Neural cell (in vitro differentiated cells): ENCODE measurements around the gene MINDY4.

Experiments
- EP300 ChIP-seq: fragments of 450-650 bp; conservative IDR thresholded peaks from 2 replicates; pipeline ENCODE4 v1.6.1; 2014; ENCODE audit warnings: antibody characterized with exemption, mild to moderate bottlenecking, moderate library complexity; ENCODE audit not compliant: poor library complexity, severe bottlenecking
- EZH2 ChIP-seq: fragments of 200-600, 300-800 bp; shearing (Covaris generic), sonication (generic); IDR thresholded peaks from 2 replicates; pipeline ENCODE4 v1.6.1; 2014; ENCODE audit warnings: antibody characterized with exemption, low read length, borderline replicate concordance, mild to moderate bottlenecking; ENCODE audit not compliant: insufficient read depth, poor library complexity, severe bottlenecking
- MXI1 ChIP-seq: fragments of 450-650 bp; conservative IDR thresholded peaks from 2 replicates; pipeline ENCODE4 v1.6.1; 2014; ENCODE audit warnings: antibody characterized with exemption, mild to moderate bottlenecking; ENCODE audit not compliant: poor library complexity, severe bottlenecking
- POLR2AphosphoS5 ChIP-seq: IDR thresholded peaks from 2 replicates; pipeline ENCODE4 v1.6.1; 2012
- RAD21 ChIP-seq: fragments of 450-650 bp; conservative IDR thresholded peaks from 2 replicates; pipeline ENCODE4 v1.6.1; 2014; ENCODE audit warnings: antibody characterized with exemption, mild to moderate bottlenecking, moderate library complexity
- TAF1 ChIP-seq: IDR thresholded peaks from 2 replicates; pipeline ENCODE4 v1.6.1; 2012; ENCODE audit warnings: low read depth
- TF ChIP-seq, protein P1 (sequence below): IDR thresholded peaks from 2 replicates; pipeline ENCODE4 v1.6.1; 2012; ENCODE audit warnings: borderline replicate concordance
- TF ChIP-seq, protein P2 (sequence below): fragments of 450-650 bp; IDR thresholded peaks from 2 replicates; pipeline ENCODE4 v1.5.1; 2014; ENCODE audit warnings: antibody characterized with exemption, mild to moderate bottlenecking, moderate library complexity; ENCODE audit not compliant: poor library complexity, severe bottlenecking

DNA sequence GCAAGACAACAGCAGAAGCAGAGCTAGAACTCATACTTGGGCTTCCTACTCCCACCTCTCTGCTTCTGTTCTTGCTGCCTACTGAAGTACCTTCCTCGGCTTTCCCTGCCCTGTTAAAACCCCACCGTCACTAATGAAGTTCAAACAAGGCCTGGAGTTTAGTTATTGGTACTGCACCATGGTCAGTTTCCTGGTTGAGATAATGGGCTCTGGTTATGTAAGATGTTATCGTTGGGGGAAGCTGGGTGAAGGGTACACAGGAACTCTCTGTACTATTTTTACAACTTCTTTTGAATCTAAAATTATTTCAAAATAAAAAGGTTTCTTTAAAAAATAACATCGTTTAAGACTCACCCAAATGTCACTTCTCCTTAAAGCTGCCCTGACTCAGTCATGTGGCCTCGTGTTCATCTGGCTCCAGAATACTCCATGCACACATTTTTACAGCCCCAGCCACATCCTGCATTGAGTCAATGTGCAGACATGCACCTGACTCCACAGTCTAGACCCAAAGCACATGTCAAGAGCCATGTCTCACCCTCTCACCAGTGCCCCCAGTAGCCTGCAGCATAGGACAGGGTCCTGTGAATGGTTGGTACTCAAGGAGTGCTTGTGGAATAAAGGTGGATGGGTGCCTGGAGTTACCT lies 103.6 kb downstream of the MINDY4 start:
- no peak for TF ChIP-seq TAF1
- TF ChIP-seq, protein P1, sequence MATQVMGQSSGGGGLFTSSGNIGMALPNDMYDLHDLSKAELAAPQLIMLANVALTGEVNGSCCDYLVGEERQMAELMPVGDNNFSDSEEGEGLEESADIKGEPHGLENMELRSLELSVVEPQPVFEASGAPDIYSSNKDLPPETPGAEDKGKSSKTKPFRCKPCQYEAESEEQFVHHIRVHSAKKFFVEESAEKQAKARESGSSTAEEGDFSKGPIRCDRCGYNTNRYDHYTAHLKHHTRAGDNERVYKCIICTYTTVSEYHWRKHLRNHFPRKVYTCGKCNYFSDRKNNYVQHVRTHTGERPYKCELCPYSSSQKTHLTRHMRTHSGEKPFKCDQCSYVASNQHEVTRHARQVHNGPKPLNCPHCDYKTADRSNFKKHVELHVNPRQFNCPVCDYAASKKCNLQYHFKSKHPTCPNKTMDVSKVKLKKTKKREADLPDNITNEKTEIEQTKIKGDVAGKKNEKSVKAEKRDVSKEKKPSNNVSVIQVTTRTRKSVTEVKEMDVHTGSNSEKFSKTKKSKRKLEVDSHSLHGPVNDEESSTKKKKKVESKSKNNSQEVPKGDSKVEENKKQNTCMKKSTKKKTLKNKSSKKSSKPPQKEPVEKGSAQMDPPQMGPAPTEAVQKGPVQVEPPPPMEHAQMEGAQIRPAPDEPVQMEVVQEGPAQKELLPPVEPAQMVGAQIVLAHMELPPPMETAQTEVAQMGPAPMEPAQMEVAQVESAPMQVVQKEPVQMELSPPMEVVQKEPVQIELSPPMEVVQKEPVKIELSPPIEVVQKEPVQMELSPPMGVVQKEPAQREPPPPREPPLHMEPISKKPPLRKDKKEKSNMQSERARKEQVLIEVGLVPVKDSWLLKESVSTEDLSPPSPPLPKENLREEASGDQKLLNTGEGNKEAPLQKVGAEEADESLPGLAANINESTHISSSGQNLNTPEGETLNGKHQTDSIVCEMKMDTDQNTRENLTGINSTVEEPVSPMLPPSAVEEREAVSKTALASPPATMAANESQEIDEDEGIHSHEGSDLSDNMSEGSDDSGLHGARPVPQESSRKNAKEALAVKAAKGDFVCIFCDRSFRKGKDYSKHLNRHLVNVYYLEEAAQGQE, result no peak
- no peak for TF ChIP-seq EZH2
- TF ChIP-seq, protein P2, sequence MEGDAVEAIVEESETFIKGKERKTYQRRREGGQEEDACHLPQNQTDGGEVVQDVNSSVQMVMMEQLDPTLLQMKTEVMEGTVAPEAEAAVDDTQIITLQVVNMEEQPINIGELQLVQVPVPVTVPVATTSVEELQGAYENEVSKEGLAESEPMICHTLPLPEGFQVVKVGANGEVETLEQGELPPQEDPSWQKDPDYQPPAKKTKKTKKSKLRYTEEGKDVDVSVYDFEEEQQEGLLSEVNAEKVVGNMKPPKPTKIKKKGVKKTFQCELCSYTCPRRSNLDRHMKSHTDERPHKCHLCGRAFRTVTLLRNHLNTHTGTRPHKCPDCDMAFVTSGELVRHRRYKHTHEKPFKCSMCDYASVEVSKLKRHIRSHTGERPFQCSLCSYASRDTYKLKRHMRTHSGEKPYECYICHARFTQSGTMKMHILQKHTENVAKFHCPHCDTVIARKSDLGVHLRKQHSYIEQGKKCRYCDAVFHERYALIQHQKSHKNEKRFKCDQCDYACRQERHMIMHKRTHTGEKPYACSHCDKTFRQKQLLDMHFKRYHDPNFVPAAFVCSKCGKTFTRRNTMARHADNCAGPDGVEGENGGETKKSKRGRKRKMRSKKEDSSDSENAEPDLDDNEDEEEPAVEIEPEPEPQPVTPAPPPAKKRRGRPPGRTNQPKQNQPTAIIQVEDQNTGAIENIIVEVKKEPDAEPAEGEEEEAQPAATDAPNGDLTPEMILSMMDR, result no peak
- no peak for TF ChIP-seq EP300
- no peak for TF ChIP-seq RAD21
- no peak for TF ChIP-seq POLR2AphosphoS5
- no peak for TF ChIP-seq MXI1
